K562 (cell line): ENCODE data around the gene GMPR2.
"Not testable (repeated sequence)": the region's sequence is repeated elsewhere in the genome, so short reads cannot be mapped to it uniquely, and the experiment has no call there.

Experiments
- CTCF ChIP-seq, 3 experiments: IDR thresholded peaks in 2 of 3; conservative IDR thresholded peaks in 1 of 3; 2 replicates each; pipeline ENCODE4 v1.5.1; 2011 to 2012; ENCODE audit warnings: low read length in 3 of 3, mild to moderate bottlenecking in 3 of 3, control low read depth in 2 of 3, improper control_type of control experiment in 1 of 3, inconsistent platforms in 1 of 3, low read depth in 1 of 3, mixed read lengths in 1 of 3, moderate library complexity in 1 of 3; ENCODE audit not compliant: insufficient read depth in 2 of 3
- HCFC1 ChIP-seq: IDR thresholded peaks from 2 replicates; pipeline ENCODE4 v1.6.1; 2012; ENCODE audit warnings: low read depth, low read length, improper control_type of control experiment
- KHSRP ChIP-seq: fragments of 450-650 bp; IDR thresholded peaks from 2 replicates; pipeline ENCODE4 v1.6.1; 2017
- KLF10 ChIP-seq: fragments of 250-450 bp; sonication (Bioruptor Pico); IDR thresholded peaks from 2 replicates; pipeline ENCODE4 v1.6.1; 2021; ENCODE audit warnings: matching md5 sums
- MAX ChIP-seq: sonication (generic); formaldehyde crosslinking; IDR thresholded peaks from 2 replicates; pipeline ENCODE4 v1.9.0; 2022; ENCODE audit warnings: mild to moderate bottlenecking, missing genetic modification reagents
- MCM2 ChIP-seq: fragments of 450-650 bp; IDR thresholded peaks from 2 replicates; pipeline ENCODE4 v1.6.1; 2017; ENCODE audit warnings: low read depth, mild to moderate bottlenecking
- POLR2A ChIP-seq: fragments of 450-650 bp; conservative IDR thresholded peaks from 2 replicates; pipeline ENCODE4 v1.6.1; 2016
- POLR3A ChIP-seq: IDR thresholded peaks from 2 replicates; pipeline ENCODE4 v1.6.1; 2011; ENCODE audit warnings: borderline replicate concordance, mild to moderate bottlenecking, moderate library complexity; ENCODE audit not compliant: insufficient read length, insufficient read depth; ENCODE audit errors: extremely low read depth
- SIN3A ChIP-seq, 2 experiments: fragments of 150-350 bp in 1 of 2; IDR thresholded peaks; 2 replicates each; pipeline ENCODE4 v1.6.1; 2011 to 2016; ENCODE audit warnings: borderline replicate concordance in 2 of 2, low read depth in 2 of 2, low read length in 2 of 2, mild to moderate bottlenecking in 2 of 2, moderate library complexity in 2 of 2; ENCODE audit not compliant: control insufficient read depth in 1 of 2
- ZBTB33 ChIP-seq: sonication (generic); formaldehyde crosslinking; IDR thresholded peaks from 2 replicates; pipeline ENCODE4 v1.8.1; 2023; ENCODE audit warnings: mild to moderate bottlenecking, missing genetic modification reagents
- ZNF699 ChIP-seq: fragments of 250-450 bp; sonication (Bioruptor Pico); IDR thresholded peaks from 2 replicates; pipeline ENCODE4 v1.8.0; 2021; ENCODE audit warnings: mild to moderate bottlenecking, moderate library complexity; ENCODE audit not compliant: insufficient replicate concordance
- TF ChIP-seq, protein P1 (sequence below): sonication (generic); formaldehyde crosslinking; IDR thresholded peaks from 2 replicates; pipeline ENCODE4 v1.8.1; 2023; ENCODE audit warnings: missing genetic modification reagents, mild to moderate bottlenecking, borderline replicate concordance

- TF ChIP-seq SIN3A (IDR thresholded peaks at IDR 0.05; ENCODE audit: borderline replicate concordance in 2 of 2, control insufficient read depth in 1 of 2, low read depth in 2 of 2, low read length in 2 of 2); CTCF (IDR thresholded peaks at IDR 0.05 in 2 of 3, conservative IDR thresholded peaks at IDR 0.05 in 1 of 3; ENCODE audit: insufficient read depth in 2 of 3, low read depth in 1 of 3, low read length in 3 of 3); ZNF699 (CRISPR knock-in tag); MAX (CRISPR knock-in tag); KHSRP; KLF10 (CRISPR knock-in tag); POLR2A; ZBTB33 (CRISPR knock-in tag); HCFC1; MCM2; POLR3A: not testable (repeated sequence)
- TF ChIP-seq, protein P1, sequence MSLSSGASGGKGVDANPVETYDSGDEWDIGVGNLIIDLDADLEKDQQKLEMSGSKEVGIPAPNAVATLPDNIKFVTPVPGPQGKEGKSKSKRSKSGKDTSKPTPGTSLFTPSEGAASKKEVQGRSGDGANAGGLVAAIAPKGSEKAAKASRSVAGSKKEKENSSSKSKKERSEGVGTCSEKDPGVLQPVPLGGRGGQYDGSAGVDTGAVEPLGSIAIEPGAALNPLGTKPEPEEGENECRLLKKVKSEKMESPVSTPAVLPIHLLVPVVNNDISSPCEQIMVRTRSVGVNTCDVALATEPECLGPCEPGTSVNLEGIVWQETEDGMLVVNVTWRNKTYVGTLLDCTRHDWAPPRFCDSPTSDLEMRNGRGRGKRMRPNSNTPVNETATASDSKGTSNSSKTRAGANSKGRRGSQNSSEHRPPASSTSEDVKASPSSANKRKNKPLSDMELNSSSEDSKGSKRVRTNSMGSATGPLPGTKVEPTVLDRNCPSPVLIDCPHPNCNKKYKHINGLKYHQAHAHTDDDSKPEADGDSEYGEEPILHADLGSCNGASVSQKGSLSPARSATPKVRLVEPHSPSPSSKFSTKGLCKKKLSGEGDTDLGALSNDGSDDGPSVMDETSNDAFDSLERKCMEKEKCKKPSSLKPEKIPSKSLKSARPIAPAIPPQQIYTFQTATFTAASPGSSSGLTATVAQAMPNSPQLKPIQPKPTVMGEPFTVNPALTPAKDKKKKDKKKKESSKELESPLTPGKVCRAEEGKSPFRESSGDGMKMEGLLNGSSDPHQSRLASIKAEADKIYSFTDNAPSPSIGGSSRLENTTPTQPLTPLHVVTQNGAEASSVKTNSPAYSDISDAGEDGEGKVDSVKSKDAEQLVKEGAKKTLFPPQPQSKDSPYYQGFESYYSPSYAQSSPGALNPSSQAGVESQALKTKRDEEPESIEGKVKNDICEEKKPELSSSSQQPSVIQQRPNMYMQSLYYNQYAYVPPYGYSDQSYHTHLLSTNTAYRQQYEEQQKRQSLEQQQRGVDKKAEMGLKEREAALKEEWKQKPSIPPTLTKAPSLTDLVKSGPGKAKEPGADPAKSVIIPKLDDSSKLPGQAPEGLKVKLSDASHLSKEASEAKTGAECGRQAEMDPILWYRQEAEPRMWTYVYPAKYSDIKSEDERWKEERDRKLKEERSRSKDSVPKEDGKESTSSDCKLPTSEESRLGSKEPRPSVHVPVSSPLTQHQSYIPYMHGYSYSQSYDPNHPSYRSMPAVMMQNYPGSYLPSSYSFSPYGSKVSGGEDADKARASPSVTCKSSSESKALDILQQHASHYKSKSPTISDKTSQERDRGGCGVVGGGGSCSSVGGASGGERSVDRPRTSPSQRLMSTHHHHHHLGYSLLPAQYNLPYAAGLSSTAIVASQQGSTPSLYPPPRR (CRISPR knock-in tag) = not testable (repeated sequence)
Measured at GRCh38 chr14:24216876-24217275, 15.9 kb upstream of the GMPR2 start.
